OCI-LY1 (cell line): Measurements from ENCODE around the gene PI4KA.
"Not testable (repeated sequence)": the region's sequence is repeated elsewhere in the genome, so short reads cannot be mapped to it uniquely, and the experiment has no call there.

Experiments used
- H2AFZ ChIP-seq: fragments of 200-600 bp; sonication (generic), shearing (Covaris generic); 2 replicates; pipeline ENCODE4 v1.6.0; 2014; ENCODE audit warnings: antibody characterized with exemption, mild to moderate bottlenecking, low read length
- H3F3A ChIP-seq: fragments of 200-600 bp; sonication (generic), shearing (Covaris generic); 2 replicates; pipeline ENCODE4 v1.6.0; 2014; ENCODE audit warnings: mild to moderate bottlenecking, antibody characterized with exemption, low read length, moderate library complexity; ENCODE audit not compliant: insufficient read depth
- H3K27ac ChIP-seq: fragments of 200-600 bp; sonication (generic); 2 replicates; pipeline ENCODE4 v1.5.1; 2014; ENCODE audit warnings: low read length, mixed run types, mild to moderate bottlenecking, low read depth; ENCODE audit not compliant: poor library complexity, severe bottlenecking
- H3K27me3 ChIP-seq: fragments of 200-600 bp; sonication (generic); 2 replicates; pipeline ENCODE4 v1.6.0; 2014; ENCODE audit warnings: antibody characterized with exemption, mild to moderate bottlenecking, low read length, moderate library complexity; ENCODE audit not compliant: insufficient read depth
- H3K36me3 ChIP-seq: fragments of 200-600 bp; sonication (generic); 2 replicates; pipeline ENCODE4 v1.6.1; 2014; ENCODE audit warnings: mild to moderate bottlenecking, antibody characterized with exemption, low read length, moderate library complexity, mixed read lengths; ENCODE audit not compliant: insufficient read depth
- H3K4me1 ChIP-seq: fragments of 200-600 bp; sonication (generic); 2 replicates; pipeline ENCODE4 v1.5.1; 2014; ENCODE audit warnings: mild to moderate bottlenecking, low read length, moderate library complexity; ENCODE audit not compliant: insufficient read depth, severe bottlenecking
- H3K4me2 ChIP-seq: fragments of 200-600 bp; sonication (generic), shearing (Covaris generic); 2 replicates; pipeline ENCODE4 v1.6.1; 2014; ENCODE audit warnings: low read length
- H3K4me3 ChIP-seq: fragments of 200-600 bp; sonication (generic); 2 replicates; pipeline ENCODE4 v1.5.1; 2014; ENCODE audit warnings: low read length, low read depth, mild to moderate bottlenecking, mixed read lengths; ENCODE audit not compliant: poor library complexity, severe bottlenecking
- H3K79me2 ChIP-seq: fragments of 200-600 bp; shearing (Covaris generic); 2 replicates; pipeline ENCODE4 v1.6.1; 2016; ENCODE audit warnings: mixed run types, low read length, mixed read lengths; ENCODE audit not compliant: insufficient read depth
- H3K9ac ChIP-seq: fragments of 200-600 bp; sonication (generic), shearing (Covaris generic); 2 replicates; pipeline ENCODE4 v1.6.1; 2014; ENCODE audit warnings: mild to moderate bottlenecking, low read length, mixed read lengths
- H3K9me2 ChIP-seq: fragments of 200-600 bp; sonication (generic), shearing (Covaris generic); 2 replicates; pipeline ENCODE4 v1.6.1; 2014; ENCODE audit warnings: low read depth, mild to moderate bottlenecking, low read length, mixed read lengths
- H3K9me3 ChIP-seq: fragments of 200-600 bp; shearing (Covaris generic); 2 replicates; pipeline ENCODE4 v1.6.1; 2014; ENCODE audit warnings: low read length, mixed read lengths
- H4K20me1 ChIP-seq: fragments of 200-600 bp; sonication (generic), shearing (Covaris generic); 2 replicates; pipeline ENCODE4 v1.6.0; 2016; ENCODE audit warnings: mild to moderate bottlenecking, low read length; ENCODE audit not compliant: insufficient read depth
- EZH2 ChIP-seq: fragments of 200-600 bp; sonication (generic), shearing (Covaris generic); IDR thresholded peaks from 2 replicates; pipeline ENCODE4 v1.8.0; 2017; ENCODE audit warnings: borderline replicate concordance, mixed run types, mild to moderate bottlenecking, antibody characterized with exemption, low read length, moderate library complexity, mixed read lengths
- TF ChIP-seq, protein P1 (sequence below): fragments of 200-600 bp; sonication (generic), shearing (Covaris generic); IDR thresholded peaks from 2 replicates; pipeline ENCODE4 v1.5.1; 2017; ENCODE audit warnings: mild to moderate bottlenecking, antibody characterized with exemption, low read length, moderate library complexity, mixed read lengths

Gene PI4KA

DNA sequence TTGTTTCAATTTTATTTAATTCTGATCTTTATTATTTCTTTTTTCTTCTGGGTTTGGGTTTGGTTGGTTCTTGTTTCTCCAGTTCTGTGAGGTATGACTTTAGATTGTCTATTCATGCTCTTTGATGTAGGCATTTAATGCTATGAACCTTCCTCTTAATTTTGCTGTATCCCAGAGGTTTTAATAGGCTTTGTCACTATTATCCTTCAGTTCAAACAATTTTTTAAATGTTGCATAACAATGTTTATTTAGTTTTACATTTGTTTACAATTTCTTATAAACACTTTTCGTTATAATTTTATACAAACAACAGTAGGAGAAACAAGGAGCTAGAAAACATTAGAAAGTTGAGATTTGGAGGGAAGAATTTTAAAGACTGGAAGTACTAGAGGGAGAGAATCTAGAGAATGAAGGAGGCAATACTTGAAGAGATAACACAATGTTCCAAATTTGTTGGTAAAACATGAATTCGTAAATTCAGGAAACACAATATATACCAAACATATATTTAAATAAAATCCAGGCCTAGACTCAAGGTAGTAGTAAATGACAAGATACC, 180.8 kb downstream of the PI4KA start:
- no peak overlapping the region for H3K4me2 ChIP-seq
- no peaks in the 10 kb centered on the region for H3K36me3 ChIP-seq
- no peaks in the 10 kb centered on the region for H3K27me3 ChIP-seq
- H3K79me2 ChIP-seq, result no peaks in the 10 kb centered on the region
- no peaks in the 10 kb centered on the region for H3K9me2 ChIP-seq
- no peaks in the 10 kb centered on the region for H3F3A ChIP-seq
- H3K9me3 ChIP-seq, result no peaks in the 10 kb centered on the region
- H4K20me1 ChIP-seq, result no peaks in the 10 kb centered on the region
- TF ChIP-seq, protein P1, sequence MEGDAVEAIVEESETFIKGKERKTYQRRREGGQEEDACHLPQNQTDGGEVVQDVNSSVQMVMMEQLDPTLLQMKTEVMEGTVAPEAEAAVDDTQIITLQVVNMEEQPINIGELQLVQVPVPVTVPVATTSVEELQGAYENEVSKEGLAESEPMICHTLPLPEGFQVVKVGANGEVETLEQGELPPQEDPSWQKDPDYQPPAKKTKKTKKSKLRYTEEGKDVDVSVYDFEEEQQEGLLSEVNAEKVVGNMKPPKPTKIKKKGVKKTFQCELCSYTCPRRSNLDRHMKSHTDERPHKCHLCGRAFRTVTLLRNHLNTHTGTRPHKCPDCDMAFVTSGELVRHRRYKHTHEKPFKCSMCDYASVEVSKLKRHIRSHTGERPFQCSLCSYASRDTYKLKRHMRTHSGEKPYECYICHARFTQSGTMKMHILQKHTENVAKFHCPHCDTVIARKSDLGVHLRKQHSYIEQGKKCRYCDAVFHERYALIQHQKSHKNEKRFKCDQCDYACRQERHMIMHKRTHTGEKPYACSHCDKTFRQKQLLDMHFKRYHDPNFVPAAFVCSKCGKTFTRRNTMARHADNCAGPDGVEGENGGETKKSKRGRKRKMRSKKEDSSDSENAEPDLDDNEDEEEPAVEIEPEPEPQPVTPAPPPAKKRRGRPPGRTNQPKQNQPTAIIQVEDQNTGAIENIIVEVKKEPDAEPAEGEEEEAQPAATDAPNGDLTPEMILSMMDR, result no peak
- TF ChIP-seq EZH2, result no peak
- no peak overlapping the region for H3K27ac ChIP-seq
- no peak overlapping the region for H3K4me3 ChIP-seq
- no peak overlapping the region for H2AFZ ChIP-seq
- no peaks in the 10 kb centered on the region for H3K4me1 ChIP-seq
- H3K9ac ChIP-seq, result no peak overlapping the region

DNA sequence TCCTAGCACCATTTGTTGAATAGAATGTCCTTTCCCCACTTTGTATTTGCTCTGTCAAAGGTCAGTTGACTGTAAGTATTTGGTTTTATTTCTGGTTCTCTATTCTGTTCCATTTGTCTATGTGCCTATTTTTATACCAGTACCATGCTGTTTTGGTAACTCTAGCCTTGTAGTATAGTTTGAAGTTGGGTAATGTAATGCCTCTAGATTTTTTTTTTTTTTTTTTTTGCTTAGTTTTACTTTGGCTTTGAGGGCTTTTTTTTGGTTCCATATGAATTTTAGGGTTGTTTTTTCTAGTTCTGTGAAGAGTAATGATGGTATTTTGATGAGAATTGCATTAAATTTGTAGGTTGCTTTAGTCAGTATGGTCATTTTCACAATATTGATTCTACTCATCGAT, 183.0 kb downstream of the PI4KA start:
- H3K27ac ChIP-seq, H3K4me3 ChIP-seq: not testable (repeated sequence)

DNA sequence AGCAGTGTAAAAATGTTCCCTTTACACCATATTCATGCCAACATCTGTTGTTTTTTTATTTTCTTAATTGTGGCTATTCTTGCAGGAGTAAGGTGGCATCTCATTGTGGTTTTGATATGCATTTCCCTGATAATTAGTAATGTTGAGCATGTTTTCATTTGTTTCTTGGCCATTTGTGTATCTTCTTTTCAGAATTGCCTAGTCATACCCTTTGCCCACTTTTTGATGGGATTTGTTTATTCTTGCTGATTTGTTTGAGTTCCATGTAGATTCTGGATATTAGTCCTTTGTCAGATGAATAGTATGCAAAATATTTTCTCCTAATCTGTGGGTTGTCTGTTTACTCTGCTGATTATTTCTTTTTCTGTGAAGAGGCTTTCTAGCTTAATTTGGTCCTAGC, 183.6 kb downstream of the PI4KA start:
- Histone ChIP-seq H3K4me3 (no peak overlapping the region), H3K9me3 (no peaks in the 10 kb centered on the region), H3K27ac (no peak overlapping the region), H3K9me2 (no peaks in the 10 kb centered on the region), H3F3A (no peaks in the 10 kb centered on the region), H3K9ac (no peak overlapping the region), H3K4me2 (no peak overlapping the region), H3K36me3 (no peaks in the 10 kb centered on the region), H3K27me3 (no peaks in the 10 kb centered on the region), H3K79me2 (no peaks in the 10 kb centered on the region), H2AFZ (no peak overlapping the region), H3K4me1 (no peaks in the 10 kb centered on the region), H4K20me1 (no peaks in the 10 kb centered on the region)
- TF ChIP-seq, protein P1, result no peak
- TF ChIP-seq EZH2, result no peak

More for the DNA sequence above, 183.0 kb downstream of the PI4KA start:
- H3K79me2 ChIP-seq, H4K20me1 ChIP-seq, H3K4me1 ChIP-seq, H3K4me2 ChIP-seq, H3K9ac ChIP-seq, H3K9me2 ChIP-seq, H3K36me3 ChIP-seq, H3K9me3 ChIP-seq, H3F3A ChIP-seq, H3K27me3 ChIP-seq, H2AFZ ChIP-seq: not testable (repeated sequence)
